DLD1 (cell line): ENCODE results near the gene LMO7.
"Not testable (repeated sequence)": the region's sequence is repeated elsewhere in the genome, so short reads cannot be mapped to it uniquely, and the experiment has no call there.

Source experiments
- in situ Hi-C: cut with HindIII; loops from 2 replicates; pipeline ENCODE4 v1.10.0; 2017; ENCODE audit warnings: low sequenced_read_pairs

Gene LMO7

GRCh38 chr13:75647126-75647784 is 11.1 kb downstream of the LMO7 start:
- in situ Hi-C loops, result no loop called here

- in situ Hi-C loops, result no loop called here
Measured at GRCh38 chr13:75648446-75648845, 12.3 kb downstream of the LMO7 start.

GRCh38 chr13:75651013-75651412 is 14.9 kb downstream of the LMO7 start:
- in situ Hi-C loops, result no loop called here

- in situ Hi-C loops, result no loop called here
Measured at GRCh38 chr13:75652726-75653125, 16.6 kb downstream of the LMO7 start.

GRCh38 chr13:75656425-75656989 is 20.4 kb downstream of the LMO7 start:
- in situ Hi-C loops, result no loop called here

- in situ Hi-C loops, result no loop called here
Measured at GRCh38 chr13:75657111-75657510, 21.0 kb downstream of the LMO7 start.

GRCh38 chr13:75660694-75661093 is 24.6 kb downstream of the LMO7 start:
- in situ Hi-C loops, result no loop called here

GRCh38 chr13:75661443-75661842 is 25.3 kb downstream of the LMO7 start:
- in situ Hi-C loops, result no loop called here

- in situ Hi-C loops, result no loop called here
Measured at GRCh38 chr13:75666646-75667351, 30.7 kb downstream of the LMO7 start.

- in situ Hi-C loops, result no loop called here
Measured at GRCh38 chr13:75669706-75670105, 33.6 kb downstream of the LMO7 start.

GRCh38 chr13:75670496-75670895 is 34.4 kb downstream of the LMO7 start:
- in situ Hi-C loops, result no loop called here

- in situ Hi-C loops, result no loop called here
Measured at GRCh38 chr13:75675421-75675820, 39.3 kb downstream of the LMO7 start.

- in situ Hi-C loops, result no loop called here
Measured at GRCh38 chr13:75679459-75679858, 43.3 kb downstream of the LMO7 start.

GRCh38 chr13:75680251-75680650 is 44.1 kb downstream of the LMO7 start:
- in situ Hi-C loops, result not testable (repeated sequence)

GRCh38 chr13:75682326-75682725 is 46.2 kb downstream of the LMO7 start:
- in situ Hi-C loops, result no loop called here

GRCh38 chr13:75685239-75685697 is 49.1 kb downstream of the LMO7 start:
- in situ Hi-C loops, result no loop called here

- in situ Hi-C loops, result no loop called here
Measured at GRCh38 chr13:75687150-75687763, 51.1 kb downstream of the LMO7 start.

- in situ Hi-C loops, result no loop called here
Measured at GRCh38 chr13:75689686-75690085, 53.6 kb downstream of the LMO7 start.

GRCh38 chr13:75690607-75691006 is 54.5 kb downstream of the LMO7 start:
- in situ Hi-C loops, result no loop called here

- in situ Hi-C loops, result no loop called here
Measured at GRCh38 chr13:75691183-75691582, 55.1 kb downstream of the LMO7 start.

- in situ Hi-C loops, result no loop called here
Measured at GRCh38 chr13:75693227-75693626, 57.1 kb downstream of the LMO7 start.

GRCh38 chr13:75694722-75695121 is 58.6 kb downstream of the LMO7 start:
- in situ Hi-C loops, result no loop called here
